Body of pancreas (tissue), 4 donors: ENCODE data around the gene MNAT1. TPM values are rescaled to one million over a fixed set of nuclear protein-coding genes. Genes with fewer than 3 reads are reported as not detected.

Source experiments
- ATAC-seq: fragments of 150-250 bp; one replicate; pipeline ENCODE4 v1.9.1; 2016
- DNase-seq, 4 donors: peaks; one replicate each; pipeline ENCODE4 v3.0.0-alpha.2; 2019
- H3K27ac ChIP-seq, 4 donors: fragments of 200-600 bp; sonication (generic); 1 replicate in 3 of 4; 2 replicates in 1 of 4; pipeline versions ENCODE4 v1.5.1 to v1.6.1; 2016 to 2019; ENCODE audit warnings: mild to moderate bottlenecking in 1 of 4, mixed read lengths in 1 of 4, moderate library complexity in 1 of 4
- H3K27me3 ChIP-seq, 2 donors: fragments of 200-600 bp; sonication (generic); one replicate each; pipeline ENCODE4 v1.6.0; 2016; ENCODE audit warnings: mild to moderate bottlenecking in 1 of 2
- H3K36me3 ChIP-seq, 2 donors: fragments of 200-600 bp; sonication (generic); replicated peaks in 1 of 2; 2 replicates each; pipeline ENCODE4 v1.5.1; 2016; ENCODE audit warnings: low read depth in 2 of 2; ENCODE audit not compliant: insufficient read depth in 1 of 2
- H3K4me1 ChIP-seq: fragments of 200-600 bp; sonication (generic); one replicate; pipeline ENCODE4 v1.6.0; 2016
- H3K4me3 ChIP-seq, 2 donors: fragments of 200-600 bp; sonication (generic); 1 replicate in 1 of 2; 2 replicates in 1 of 2; pipeline ENCODE4 v1.5.1; 2016 to 2019
- H3K9me3 ChIP-seq, 3 donors: fragments of 200-600 bp; sonication (generic); 1 replicate in 2 of 3; 2 replicates in 1 of 3; pipeline ENCODE4 v1.5.1; 2016
- POLR2A ChIP-seq, 3 donors: fragments of 450-650 bp; IDR thresholded peaks; one replicate each; pipeline ENCODE4 v1.6.1; 2016; ENCODE audit warnings: antibody characterized with exemption in 3 of 3, mild to moderate bottlenecking in 2 of 3
- WGBS, 2 donors: methylation state at CpG; one replicate each; pipeline ENCODE4 v1.1.5; 2017; 5-methylcytosine and 5-hydroxymethylcytosine counted together
- intact Hi-C: fragments of 100-400 bp; cut with DNase I; formaldehyde crosslinking; loops from one replicate; pipeline ENCODE4 v1.15.1; 2023
- total RNA-seq, 2 donors: library from RNA; depleted of rRNA; stranded (reverse); fragments of >200 nt; gene quantifications; one replicate each; pipeline ENCODE4 v1.1.0, GENCODE V29; 2016
- TF ChIP-seq, protein P1 (sequence below), 7 experiments: fragments of 450-650 bp in 4 of 7; fragments of 200-600 bp in 3 of 7; sonication (generic) in 3 of 7; IDR thresholded peaks; one replicate each; pipeline ENCODE4 v1.5.1; 2016 to 2019; ENCODE audit warnings: antibody characterized with exemption in 7 of 7

Gene MNAT1
- total RNA-seq, 2 donors from 2014 or later = 14.0 to 37.2 TPM

GRCh38 chr14:60859525-60859924, 125.0 kb downstream of the MNAT1 start:
- DNase-seq = no peak
- Histone ChIP-seq H3K4me1 (peaks cover 11% of the 10 kb centered on the region), H3K4me3 (no peak overlapping the region), H3K27ac (no peak overlapping the region), H3K9me3 (no peaks in the 10 kb centered on the region), H3K27me3 (no peaks in the 10 kb centered on the region), H3K36me3 (no peaks in the 10 kb centered on the region)
- ATAC-seq = no peak
- 85 to 93% methylated on average over 2 of the region's 2 CpGs for WGBS, 2 donors
- intact Hi-C loops = no loop called here
- TF ChIP-seq, protein P1, sequence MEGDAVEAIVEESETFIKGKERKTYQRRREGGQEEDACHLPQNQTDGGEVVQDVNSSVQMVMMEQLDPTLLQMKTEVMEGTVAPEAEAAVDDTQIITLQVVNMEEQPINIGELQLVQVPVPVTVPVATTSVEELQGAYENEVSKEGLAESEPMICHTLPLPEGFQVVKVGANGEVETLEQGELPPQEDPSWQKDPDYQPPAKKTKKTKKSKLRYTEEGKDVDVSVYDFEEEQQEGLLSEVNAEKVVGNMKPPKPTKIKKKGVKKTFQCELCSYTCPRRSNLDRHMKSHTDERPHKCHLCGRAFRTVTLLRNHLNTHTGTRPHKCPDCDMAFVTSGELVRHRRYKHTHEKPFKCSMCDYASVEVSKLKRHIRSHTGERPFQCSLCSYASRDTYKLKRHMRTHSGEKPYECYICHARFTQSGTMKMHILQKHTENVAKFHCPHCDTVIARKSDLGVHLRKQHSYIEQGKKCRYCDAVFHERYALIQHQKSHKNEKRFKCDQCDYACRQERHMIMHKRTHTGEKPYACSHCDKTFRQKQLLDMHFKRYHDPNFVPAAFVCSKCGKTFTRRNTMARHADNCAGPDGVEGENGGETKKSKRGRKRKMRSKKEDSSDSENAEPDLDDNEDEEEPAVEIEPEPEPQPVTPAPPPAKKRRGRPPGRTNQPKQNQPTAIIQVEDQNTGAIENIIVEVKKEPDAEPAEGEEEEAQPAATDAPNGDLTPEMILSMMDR (IDR thresholded peaks at IDR 0.05) = no peak
- no peak for TF ChIP-seq POLR2A (IDR thresholded peaks at IDR 0.05)

DNA sequence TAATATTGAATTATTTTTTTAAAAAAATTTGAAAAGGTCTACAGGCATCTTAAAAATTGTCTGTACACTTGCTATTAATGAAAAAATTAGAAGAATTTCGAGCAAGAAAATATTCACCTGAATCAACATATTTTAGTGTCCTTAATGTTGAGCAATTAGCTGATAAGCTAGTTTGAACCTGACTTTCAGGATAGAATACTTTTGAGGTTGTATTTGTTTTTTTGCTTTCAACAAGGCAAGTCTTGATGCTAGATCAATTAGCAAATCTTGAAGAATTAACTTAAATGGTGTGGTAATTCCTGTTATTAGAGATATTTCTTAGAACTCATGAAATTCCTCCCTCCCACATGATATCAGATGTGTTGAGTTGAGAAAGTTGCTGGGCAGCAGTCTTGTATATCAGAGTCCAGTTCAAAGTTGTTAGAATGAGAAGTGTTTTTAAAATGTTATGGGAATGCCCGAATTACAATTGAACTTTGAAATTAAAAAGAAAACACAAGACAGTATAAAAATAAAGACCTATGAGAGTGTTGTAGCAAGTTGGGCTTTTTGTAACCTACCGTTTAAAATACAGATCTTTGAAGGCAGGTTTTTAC, 127.1 kb downstream of the MNAT1 start:
- Histone ChIP-seq H3K4me1 (peaks cover 11% of the 10 kb centered on the region), H3K4me3 (no peak overlapping the region), H3K9me3 (no peaks in the 10 kb centered on the region), H3K27me3 (no peaks in the 10 kb centered on the region), H3K36me3 (no peaks in the 10 kb centered on the region), H3K27ac (no peak overlapping the region)
- DNase-seq = no peak
- no peak for TF ChIP-seq POLR2A (IDR thresholded peaks at IDR 0.05)
- TF ChIP-seq, protein P1 (IDR thresholded peaks at IDR 0.05) = no peak
- WGBS, 2 donors = 30% methylated on average over 3 of the region's 3 CpGs
- intact Hi-C loops = no loop called here
- no peak for ATAC-seq

- peak; percentile 47 to 71 (median 65) for DNase-seq
- Histone ChIP-seq H3K27me3 (no peaks in the 10 kb centered on the region), H3K9me3 (no peaks in the 10 kb centered on the region), H3K4me3 (no peak overlapping the region), H3K36me3 (no peaks in the 10 kb centered on the region), H3K4me1 (peaks cover 11% of the 10 kb centered on the region), H3K27ac (no peak overlapping the region)
- WGBS, 2 donors = 9 to 12% methylated on average over 2 of the region's 2 CpGs
- intact Hi-C loops = no loop called here
- TF ChIP-seq, protein P1 (IDR thresholded peaks at IDR 0.05) = no peak
- TF ChIP-seq POLR2A (IDR thresholded peaks at IDR 0.05) = no peak
- ATAC-seq = peak; percentile 78
These were observed 127.7 kb downstream of the MNAT1 start for GRCh38 chr14:60862283-60862682.

GRCh38 chr14:60863249-60863648, 128.7 kb downstream of the MNAT1 start:
- 75 to 84% methylated on average over 2 of the region's 2 CpGs for WGBS, 2 donors
- H3K36me3 ChIP-seq = no peaks in the 10 kb centered on the region
- no peak for DNase-seq
- no peaks in the 10 kb centered on the region for H3K9me3 ChIP-seq
- peaks cover 11% of the 10 kb centered on the region for H3K4me1 ChIP-seq
- no peak overlapping the region for H3K27ac ChIP-seq
- H3K27me3 ChIP-seq = no peaks in the 10 kb centered on the region
- no peak for ATAC-seq
- intact Hi-C loops = no loop called here
- H3K4me3 ChIP-seq = no peak overlapping the region
- TF ChIP-seq, protein P1 (IDR thresholded peaks at IDR 0.05) = no peak
- TF ChIP-seq POLR2A (IDR thresholded peaks at IDR 0.05) = no peak
